ENCODE measurements around the gene SLC31A2.
"Not testable (repeated sequence)": the region's sequence is repeated elsewhere in the genome, so short reads cannot be mapped to it uniquely, and the experiment has no call there.

The SLC31A2 gene, protein sequence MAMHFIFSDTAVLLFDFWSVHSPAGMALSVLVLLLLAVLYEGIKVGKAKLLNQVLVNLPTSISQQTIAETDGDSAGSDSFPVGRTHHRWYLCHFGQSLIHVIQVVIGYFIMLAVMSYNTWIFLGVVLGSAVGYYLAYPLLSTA

GRCh38 chr9:113150670-113151611 is at the start of gene SLC31A2:
Gene SLC31A2, plus strand, starts transcription at chr9:113151007. Its CDS starts 68 bp downstream, at chr9:113151075.
- peak; percentile 38 for TF ChIP-seq CTCF (conservative IDR thresholded peaks at IDR 0.05; ENCODE audit: low read depth, low read length)
- DNase-seq (ENCODE audit: low read depth): peak; percentile 77
- peak within 1 kb of the TSS; percentile 89 for H3K4me3 ChIP-seq (ENCODE audit: low read depth, low read length)

DNA sequence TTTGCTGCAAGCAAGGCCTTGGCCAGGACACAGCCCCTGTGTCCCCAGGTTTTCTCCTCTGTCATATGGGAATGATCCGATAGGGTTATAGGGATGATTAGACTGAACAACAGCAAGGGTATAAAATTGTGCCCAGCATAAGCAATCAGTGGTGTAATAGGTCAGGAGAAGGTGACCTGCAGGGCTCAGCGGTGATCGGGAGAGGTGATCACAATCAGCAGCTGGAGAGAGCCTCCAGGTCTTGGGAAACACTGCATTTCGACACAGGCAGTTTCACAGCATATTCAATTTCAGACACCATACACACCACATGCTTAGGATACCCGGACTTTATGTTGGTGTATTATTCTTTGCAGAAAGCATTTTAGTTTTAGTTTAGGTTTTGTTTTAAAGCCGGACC is 45.5 kb upstream of the SLC31A2 start:
- not testable (repeated sequence) for H3K4me3 ChIP-seq (ENCODE audit: low read depth, low read length); DNase-seq (ENCODE audit: low read depth)

DNA sequence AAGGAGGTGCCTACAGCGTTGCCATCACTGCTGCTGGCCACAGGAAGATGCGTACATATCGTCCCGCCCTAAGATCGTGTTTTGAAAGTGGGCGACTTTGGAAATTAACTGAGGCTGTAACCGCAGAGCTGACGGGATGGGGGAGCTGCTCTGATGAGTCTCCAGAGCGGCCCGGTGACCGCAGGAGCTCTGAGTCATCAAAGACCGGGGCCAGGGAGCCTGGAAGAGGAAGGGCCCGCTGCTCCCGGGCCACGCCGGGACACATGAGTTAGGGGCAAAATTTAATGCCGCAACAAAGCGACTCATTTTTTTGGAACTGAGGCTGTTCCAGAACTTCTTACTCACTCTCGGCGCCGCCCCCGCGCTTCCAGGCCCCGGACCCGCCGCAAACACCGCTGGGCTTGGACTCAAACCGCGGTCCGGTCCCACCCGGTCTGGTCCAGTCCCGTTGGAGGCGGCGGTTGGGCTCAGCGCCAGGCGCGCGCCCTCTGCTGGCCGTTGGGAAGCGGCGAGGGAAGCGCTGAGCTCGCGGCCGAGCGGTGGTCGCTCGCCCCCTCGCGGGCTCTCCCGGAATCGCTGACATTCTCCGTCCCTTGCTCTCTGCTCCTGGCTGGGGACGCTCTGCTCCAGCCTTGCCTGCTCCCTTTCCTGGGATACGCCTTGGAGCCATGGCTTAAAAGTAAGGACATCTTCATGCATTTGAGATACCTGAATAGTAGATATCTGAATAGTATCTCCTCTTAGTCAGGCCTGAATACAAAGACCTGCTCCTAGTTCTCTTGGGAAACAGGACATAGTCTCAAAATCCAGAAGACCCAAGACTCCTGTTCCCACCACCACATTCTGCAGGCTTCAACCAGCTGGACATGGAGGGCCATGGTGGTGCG is 39.5 kb upstream of the SLC31A2 start:
- DNase-seq (ENCODE audit: low read depth): not testable (repeated sequence)
- TF ChIP-seq CTCF (conservative IDR thresholded peaks at IDR 0.05; ENCODE audit: low read depth, low read length): peak; percentile 8

DNA sequence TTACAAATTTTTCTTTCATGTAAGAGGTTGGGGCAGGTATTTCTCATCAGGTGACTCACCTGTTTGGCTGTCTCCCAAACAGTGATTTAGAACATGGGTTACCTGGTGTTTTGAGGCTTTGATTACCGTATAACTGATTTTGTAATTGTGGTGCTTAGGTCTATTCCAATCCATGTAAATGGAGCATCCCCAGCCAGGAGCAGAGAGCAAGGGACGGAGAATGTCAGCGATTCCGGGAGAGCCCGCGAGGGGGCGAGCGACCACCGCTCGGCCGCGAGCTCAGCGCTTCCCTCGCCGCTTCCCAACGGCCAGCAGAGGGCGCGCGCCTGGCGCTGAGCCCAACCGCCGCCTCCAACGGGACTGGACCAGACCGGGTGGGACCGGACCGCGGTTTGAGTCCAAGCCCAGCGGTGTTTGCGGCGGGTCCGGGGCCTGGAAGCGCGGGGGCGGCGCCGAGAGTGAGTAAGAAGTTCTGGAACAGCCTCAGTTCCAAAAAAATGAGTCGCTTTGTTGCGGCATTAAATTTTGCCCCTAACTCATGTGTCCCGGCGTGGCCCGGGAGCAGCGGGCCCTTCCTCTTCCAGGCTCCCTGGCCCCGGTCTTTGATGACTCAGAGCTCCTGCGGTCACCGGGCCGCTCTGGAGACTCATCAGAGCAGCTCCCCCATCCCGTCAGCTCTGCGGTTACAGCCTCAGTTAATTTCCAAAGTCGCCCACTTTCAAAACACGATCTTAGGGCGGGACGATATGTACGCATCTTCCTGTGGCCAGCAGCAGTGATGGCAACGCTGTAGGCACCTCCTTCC is 37.9 kb upstream of the SLC31A2 start:
- peak; percentile 17 for TF ChIP-seq CTCF (conservative IDR thresholded peaks at IDR 0.05; ENCODE audit: low read depth, low read length)
- H3K4me3 ChIP-seq (ENCODE audit: low read depth, low read length): not testable (repeated sequence)
- peak; percentile 8 for DNase-seq (ENCODE audit: low read depth)

More for the DNA sequence above, 39.5 kb upstream of the SLC31A2 start:
- H3K4me3 ChIP-seq (ENCODE audit: low read depth, low read length): not testable (repeated sequence)

- not testable (repeated sequence) for DNase-seq (ENCODE audit: low read depth); H3K4me3 ChIP-seq (ENCODE audit: low read depth, low read length)
These were observed 32.0 kb upstream of the SLC31A2 start for GRCh38 chr9:113118829-113119228.

- no peak overlapping the region for H3K4me3 ChIP-seq (ENCODE audit: low read depth, low read length)
- DNase-seq (ENCODE audit: low read depth): no peak
- no peak for TF ChIP-seq CTCF (conservative IDR thresholded peaks at IDR 0.05; ENCODE audit: low read depth, low read length)
These were observed 25.3 kb upstream of the SLC31A2 start for GRCh38 chr9:113125386-113126035.

GRCh38 chr9:113129466-113129865 is 21.3 kb upstream of the SLC31A2 start:
- TF ChIP-seq CTCF (conservative IDR thresholded peaks at IDR 0.05; ENCODE audit: low read depth, low read length): no peak
- DNase-seq (ENCODE audit: low read depth): no peak
- H3K4me3 ChIP-seq (ENCODE audit: low read depth, low read length): no peak overlapping the region
